Neuron (in vitro differentiated cells): ENCODE data around the gene PEMT.

ENCODE experiments used
- H2AFZ ChIP-seq: one replicate; pipeline ENCODE4 v1.6.1; 2013; ENCODE audit warnings: low read depth, mild to moderate bottlenecking, inconsistent platforms, low read length, moderate library complexity
- H3K27me3 ChIP-seq: one replicate; pipeline ENCODE4 v1.6.1; 2013; ENCODE audit warnings: low read length; ENCODE audit not compliant: insufficient read depth
- H3K36me3 ChIP-seq: one replicate; pipeline ENCODE4 v1.6.1; 2013; ENCODE audit warnings: low read length; ENCODE audit not compliant: insufficient read depth
- H3K4me1 ChIP-seq: one replicate; pipeline ENCODE4 v1.6.1; 2013; ENCODE audit warnings: low read length; ENCODE audit not compliant: insufficient read depth
- H3K4me3 ChIP-seq: 2 replicates; pipeline ENCODE4 v1.5.1; 2013; ENCODE audit warnings: mild to moderate bottlenecking, low read length, moderate library complexity
- H3K9me3 ChIP-seq: one replicate; pipeline ENCODE4 v1.6.1; 2013; ENCODE audit warnings: low read length

The PEMT gene

DNA sequence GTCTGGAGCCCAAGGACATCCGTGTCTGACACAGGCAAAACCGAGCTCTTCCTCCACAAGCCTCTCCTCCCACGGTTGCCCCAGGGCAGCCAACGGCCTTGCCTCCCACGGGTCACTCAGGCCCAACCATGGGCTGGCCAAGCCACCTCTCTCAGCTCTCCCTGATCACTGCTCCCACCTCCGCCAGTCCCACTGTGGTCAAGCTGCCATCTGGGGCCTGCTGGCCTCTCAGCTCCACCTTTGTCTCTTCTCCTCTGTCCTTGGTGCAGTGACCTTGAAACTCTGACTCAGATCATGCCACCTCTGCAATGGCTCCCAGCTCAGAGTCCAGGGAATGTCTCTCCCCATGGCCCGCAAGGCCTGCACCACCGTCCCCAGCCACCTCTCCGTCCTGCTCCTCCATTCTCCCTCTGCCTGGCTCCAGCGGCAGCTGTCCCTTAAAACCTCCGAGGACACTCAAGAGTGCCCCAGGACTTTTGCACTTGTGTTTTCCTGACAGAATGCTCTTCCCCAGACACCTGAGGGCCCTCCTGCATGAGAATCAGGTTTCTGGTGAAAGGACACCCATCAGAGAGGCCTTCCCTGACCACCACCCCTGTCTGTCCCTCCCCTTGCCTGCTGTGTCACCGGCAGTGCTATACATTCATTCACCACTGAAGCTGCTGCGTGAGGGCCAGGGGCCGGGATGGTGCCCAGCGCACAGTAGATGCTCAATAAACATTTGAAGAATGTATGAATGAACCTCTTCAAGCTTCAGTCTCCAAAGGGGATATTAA, 19.3 kb downstream of the PEMT start:
- Histone ChIP-seq H3K9me3 (no peaks in the 10 kb centered on the region), H3K4me1 (no peaks in the 10 kb centered on the region), H3K27me3 (no peaks in the 10 kb centered on the region), H2AFZ (no peak overlapping the region), H3K4me3 (no peak overlapping the region), H3K36me3 (peaks cover 10% of the 10 kb centered on the region)

GRCh38 chr17:17570798-17571716, 20.5 kb downstream of the PEMT start:
- Histone ChIP-seq H3K27me3 (no peaks in the 10 kb centered on the region), H3K9me3 (no peaks in the 10 kb centered on the region), H2AFZ (no peak overlapping the region), H3K36me3 (peaks cover 10% of the 10 kb centered on the region), H3K4me3 (no peak overlapping the region), H3K4me1 (no peaks in the 10 kb centered on the region)

DNA sequence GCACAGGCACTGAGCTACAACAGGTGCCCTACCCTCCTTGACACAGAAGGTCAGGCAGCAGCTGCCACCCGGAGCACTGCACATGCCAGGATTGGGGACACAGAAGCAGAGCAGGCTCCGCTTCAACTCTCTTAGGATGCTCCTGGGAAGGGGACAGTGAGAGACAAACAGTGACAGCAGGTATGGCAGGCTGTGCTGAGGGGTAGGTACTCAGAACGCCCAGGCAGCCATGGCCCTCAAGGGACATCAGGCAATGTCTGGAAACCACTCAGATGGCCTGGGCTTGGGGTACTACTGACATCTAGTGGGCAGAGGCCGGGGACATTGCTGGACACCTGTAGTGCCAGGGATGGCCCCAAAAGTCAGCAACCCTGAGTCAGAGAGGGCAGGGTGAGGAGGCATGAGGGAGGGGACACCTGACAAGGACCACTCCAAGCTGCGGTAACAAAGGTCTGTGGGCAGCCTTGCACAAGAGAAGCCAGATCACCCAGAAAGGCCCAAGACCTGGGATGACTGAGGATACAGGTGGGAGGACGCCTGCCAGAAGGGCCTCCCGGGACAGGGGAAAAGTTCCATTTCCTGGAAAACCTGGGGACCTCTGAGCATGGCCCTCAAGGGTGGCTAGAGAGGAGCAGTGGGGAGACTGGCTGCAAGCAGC, 21.2 kb downstream of the PEMT start:
- H3K4me1 ChIP-seq: no peaks in the 10 kb centered on the region
- no peaks in the 10 kb centered on the region for H3K9me3 ChIP-seq
- H3K27me3 ChIP-seq: no peaks in the 10 kb centered on the region
- peaks cover 6% of the 10 kb centered on the region for H3K36me3 ChIP-seq
- no peak overlapping the region for H3K4me3 ChIP-seq
- H2AFZ ChIP-seq: no peak overlapping the region

GRCh38 chr17:17569691-17570090, 21.8 kb downstream of the PEMT start:
- Histone ChIP-seq H3K4me3 (no peak overlapping the region), H3K9me3 (no peaks in the 10 kb centered on the region), H2AFZ (no peak overlapping the region), H3K27me3 (no peaks in the 10 kb centered on the region), H3K4me1 (no peaks in the 10 kb centered on the region), H3K36me3 (peaks cover under 1% of the 10 kb centered on the region)

DNA sequence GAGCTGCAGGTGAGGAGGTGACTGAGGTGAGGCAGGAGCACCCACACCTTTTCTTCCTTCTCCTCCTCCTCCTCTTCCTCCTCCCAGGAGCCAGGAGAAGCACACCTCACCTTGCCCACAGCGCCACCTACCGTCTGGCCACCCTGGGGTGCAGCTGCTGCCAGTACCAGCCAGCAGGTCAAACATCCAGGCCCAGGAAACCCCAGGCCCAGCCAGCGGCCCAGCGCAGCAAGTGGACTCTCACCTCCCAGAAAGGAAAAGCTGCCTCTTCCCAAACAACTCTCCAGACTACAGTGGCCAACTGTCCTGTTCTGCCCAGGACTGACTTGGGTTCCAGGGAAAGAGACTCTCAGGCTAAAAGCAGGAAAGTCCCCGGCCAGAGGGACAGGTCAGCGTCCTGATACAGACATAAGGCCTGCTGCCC, 22.7 kb downstream of the PEMT start:
- Histone ChIP-seq H3K9me3 (no peaks in the 10 kb centered on the region), H3K4me3 (no peak overlapping the region), H2AFZ (no peak overlapping the region), H3K36me3 (no peaks in the 10 kb centered on the region), H3K27me3 (no peaks in the 10 kb centered on the region), H3K4me1 (no peaks in the 10 kb centered on the region)

- no peaks in the 10 kb centered on the region for H3K27me3 ChIP-seq
- no peak overlapping the region for H3K4me3 ChIP-seq
- H2AFZ ChIP-seq: no peak overlapping the region
- no peaks in the 10 kb centered on the region for H3K36me3 ChIP-seq
- no peaks in the 10 kb centered on the region for H3K4me1 ChIP-seq
- no peaks in the 10 kb centered on the region for H3K9me3 ChIP-seq
Measured at GRCh38 chr17:17567631-17568030, 23.9 kb downstream of the PEMT start.

GRCh38 chr17:17566896-17567513, 24.5 kb downstream of the PEMT start:
- Histone ChIP-seq H3K4me3 (no peak overlapping the region), H3K4me1 (no peaks in the 10 kb centered on the region)

GRCh38 chr17:17565471-17566339, 25.8 kb downstream of the PEMT start:
- Histone ChIP-seq H3K4me1 (no peaks in the 10 kb centered on the region), H3K36me3 (no peaks in the 10 kb centered on the region), H3K4me3 (no peak overlapping the region)

More at GRCh38 chr17:17566896-17567513, 24.5 kb downstream of the PEMT start:
- Histone ChIP-seq H3K36me3 (no peaks in the 10 kb centered on the region), H3K9me3 (no peaks in the 10 kb centered on the region), H2AFZ (no peak overlapping the region), H3K27me3 (no peaks in the 10 kb centered on the region)

GRCh38 chr17:17564896-17565295, 26.6 kb downstream of the PEMT start:
- Histone ChIP-seq H3K4me3 (no peak overlapping the region), H2AFZ (no peak overlapping the region), H3K36me3 (no peaks in the 10 kb centered on the region), H3K4me1 (no peaks in the 10 kb centered on the region), H3K9me3 (no peaks in the 10 kb centered on the region), H3K27me3 (no peaks in the 10 kb centered on the region)

More at GRCh38 chr17:17565471-17566339, 25.8 kb downstream of the PEMT start:
- H2AFZ ChIP-seq: no peak overlapping the region
- H3K27me3 ChIP-seq: no peaks in the 10 kb centered on the region
- no peaks in the 10 kb centered on the region for H3K9me3 ChIP-seq

- H3K4me3 ChIP-seq: no peak overlapping the region
- H3K9me3 ChIP-seq: no peaks in the 10 kb centered on the region
- no peaks in the 10 kb centered on the region for H3K27me3 ChIP-seq
- no peaks in the 10 kb centered on the region for H3K36me3 ChIP-seq
- H3K4me1 ChIP-seq: no peaks in the 10 kb centered on the region
- no peak overlapping the region for H2AFZ ChIP-seq
Measured at GRCh38 chr17:17564323-17564722, 27.2 kb downstream of the PEMT start.

GRCh38 chr17:17563530-17563929, 28.0 kb downstream of the PEMT start:
- no peak overlapping the region for H2AFZ ChIP-seq
- H3K4me1 ChIP-seq: no peaks in the 10 kb centered on the region
- H3K4me3 ChIP-seq: no peak overlapping the region
- H3K27me3 ChIP-seq: no peaks in the 10 kb centered on the region
- no peaks in the 10 kb centered on the region for H3K36me3 ChIP-seq
- no peaks in the 10 kb centered on the region for H3K9me3 ChIP-seq

DNA sequence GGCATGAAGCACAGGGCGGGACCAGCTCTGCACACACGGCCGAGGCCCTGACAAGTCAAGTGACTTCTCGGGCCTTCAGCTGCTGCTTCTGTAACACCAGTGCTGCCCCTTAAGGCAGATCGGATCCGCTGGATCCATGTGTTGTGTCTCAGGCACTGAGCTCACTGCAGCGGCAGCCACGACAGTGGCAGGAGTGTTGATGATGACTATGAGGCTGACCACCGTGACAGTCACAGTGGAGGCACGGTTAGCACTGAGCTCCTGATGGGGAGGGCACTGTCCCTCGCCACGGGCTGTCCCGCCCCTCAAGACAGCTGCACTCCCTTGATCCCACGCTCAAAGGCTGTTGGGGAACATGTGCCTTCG, 29.4 kb downstream of the PEMT start:
- Histone ChIP-seq H3K4me1 (no peaks in the 10 kb centered on the region), H3K36me3 (no peaks in the 10 kb centered on the region), H3K9me3 (no peaks in the 10 kb centered on the region), H2AFZ (no peak overlapping the region), H3K4me3 (no peak overlapping the region), H3K27me3 (no peaks in the 10 kb centered on the region)
